ENCODE data around the gene NUDCD3. TPM values are rescaled to one million over a fixed set of nuclear protein-coding genes. Genes with fewer than 3 reads are reported as not detected.

NUDCD3 gene
- total RNA-seq, 1 donor from 2014 or later: 91.0 TPM

GRCh38 chr7:44378744-44379143 is 111.7 kb downstream of the NUDCD3 start:
- Histone ChIP-seq H3K9me3 (no peaks in the 10 kb centered on the region), H3K4me1 (no peaks in the 10 kb centered on the region), H3K27me3 (no peaks in the 10 kb centered on the region), H3K27ac (no peak overlapping the region), H3K4me3 (no peak overlapping the region), H3K36me3 (peaks cover 5% of the 10 kb centered on the region)
- no peak for ATAC-seq
- TF ChIP-seq CTCF (IDR thresholded peaks at IDR 0.05): no peak
- DNase-seq: no peak
- intact Hi-C loops (cut with DNase I): no loop called here

- Histone ChIP-seq H3K27me3 (no peaks in the 10 kb centered on the region), H3K4me1 (no peaks in the 10 kb centered on the region), H3K4me3 (no peak overlapping the region), H3K27ac (no peak overlapping the region), H3K9me3 (no peaks in the 10 kb centered on the region), H3K36me3 (peaks cover 5% of the 10 kb centered on the region)
- ATAC-seq (no peak), DNase-seq (no peak)
- intact Hi-C loops (cut with DNase I): no loop called here
- TF ChIP-seq CTCF (IDR thresholded peaks at IDR 0.05): no peak
Observed at GRCh38 chr7:44377681-44378421, 112.6 kb downstream of the NUDCD3 start.

- intact Hi-C loops (cut with DNase I): no loop called here
- DNase-seq (no peak), ATAC-seq (no peak)
- Histone ChIP-seq H3K4me3 (no peak overlapping the region), H3K4me1 (no peaks in the 10 kb centered on the region), H3K9me3 (no peaks in the 10 kb centered on the region), H3K27ac (no peak overlapping the region), H3K36me3 (peaks cover 5% of the 10 kb centered on the region), H3K27me3 (no peaks in the 10 kb centered on the region)
- TF ChIP-seq CTCF (IDR thresholded peaks at IDR 0.05): no peak
Observed at GRCh38 chr7:44377134-44377463, 113.4 kb downstream of the NUDCD3 start.

- Histone ChIP-seq H3K27ac (no peak overlapping the region), H3K9me3 (no peaks in the 10 kb centered on the region), H3K4me3 (no peak overlapping the region), H3K27me3 (no peaks in the 10 kb centered on the region), H3K4me1 (no peaks in the 10 kb centered on the region), H3K36me3 (peaks cover 2% of the 10 kb centered on the region)
- ATAC-seq (peak; percentile 2), DNase-seq (no peak)
- intact Hi-C loops (cut with DNase I): no loop called here
- no peak for TF ChIP-seq CTCF (IDR thresholded peaks at IDR 0.05)
Observed at GRCh38 chr7:44376429-44377133, 113.9 kb downstream of the NUDCD3 start.

- Histone ChIP-seq H3K27me3 (no peaks in the 10 kb centered on the region), H3K36me3 (no peaks in the 10 kb centered on the region), H3K4me1 (no peaks in the 10 kb centered on the region), H3K9me3 (no peaks in the 10 kb centered on the region), H3K4me3 (no peak overlapping the region), H3K27ac (no peak overlapping the region)
- DNase-seq (no peak), ATAC-seq (no peak)
- no peak for TF ChIP-seq CTCF (IDR thresholded peaks at IDR 0.05)
- intact Hi-C loops (cut with DNase I): no loop called here
Observed at GRCh38 chr7:44375926-44376342, 114.5 kb downstream of the NUDCD3 start.
